HG02885 (cell line): ENCODE data around the gene DHRS12.

Source experiments
- ATAC-seq: cut with Tn5 transposase; IDR thresholded peaks from one replicate; pipeline ENCODE4 v1.9.1; 2021; ENCODE audit warnings: mild to moderate bottlenecking; ENCODE audit not compliant: unreplicated experiment, poor library complexity

DHRS12 gene

GRCh38 chr13:51811920-51812451 is 8.0 kb upstream of the DHRS12 start:
- ATAC-seq: no peak

GRCh38 chr13:51811046-51811445 is 7.1 kb upstream of the DHRS12 start:
- no peak for ATAC-seq

- no peak for ATAC-seq
Observed at GRCh38 chr13:51808811-51809210, 4.8 kb upstream of the DHRS12 start.

GRCh38 chr13:51807041-51807440 is 3.1 kb upstream of the DHRS12 start:
- ATAC-seq: no peak

GRCh38 chr13:51806566-51806965 is 2.6 kb upstream of the DHRS12 start:
- no peak for ATAC-seq

- ATAC-seq: no peak
Observed at GRCh38 chr13:51805925-51806324, 2.0 kb upstream of the DHRS12 start.

- no peak for ATAC-seq
Observed at GRCh38 chr13:51805313-51805712, 1.4 kb upstream of the DHRS12 start.

GRCh38 chr13:51804295-51805172 is 571 bp upstream of the DHRS12 start:
- ATAC-seq: no peak

GRCh38 chr13:51802631-51803418 is 1.1 kb downstream of the DHRS12 start:
- no peak for ATAC-seq

- no peak for ATAC-seq
Observed at GRCh38 chr13:51801631-51802099, 2.3 kb downstream of the DHRS12 start.

- no peak for ATAC-seq
Observed at GRCh38 chr13:51800486-51800885, 3.5 kb downstream of the DHRS12 start.

GRCh38 chr13:51799261-51799660 is 4.7 kb downstream of the DHRS12 start:
- ATAC-seq: no peak

- peak; percentile 58 for ATAC-seq
Observed at GRCh38 chr13:51797664-51798488, 6.1 kb downstream of the DHRS12 start.

GRCh38 chr13:51796546-51796945 is 7.4 kb downstream of the DHRS12 start:
- no peak for ATAC-seq

GRCh38 chr13:51795419-51795818 is 8.5 kb downstream of the DHRS12 start:
- no peak for ATAC-seq

- no peak for ATAC-seq
Observed at GRCh38 chr13:51794964-51795363, 9.0 kb downstream of the DHRS12 start.

GRCh38 chr13:51793570-51794271 is 10.2 kb downstream of the DHRS12 start:
- ATAC-seq: peak; percentile 74

GRCh38 chr13:51786425-51787265 is 17.3 kb downstream of the DHRS12 start:
- no peak for ATAC-seq
